CD1c-positive myeloid dendritic cell (primary cell): Measurements from ENCODE around the gene IGFBP1.
A peak's percentile ranks its signal among the peaks of the same experiment; 100 is the strongest.

Experiments
- DNase-seq: peaks from one replicate; pipeline ENCODE4 v3.0.0-alpha.2; 2016; ENCODE audit errors: extremely low spot score

Gene IGFBP1

GRCh38 chr7:45902820-45903219 lies 14.5 kb downstream of the IGFBP1 start:
- no peak for DNase-seq

GRCh38 chr7:45909561-45909960 lies 21.3 kb downstream of the IGFBP1 start:
- DNase-seq: no peak

GRCh38 chr7:45910855-45911254 lies 22.6 kb downstream of the IGFBP1 start:
- DNase-seq: no peak

GRCh38 chr7:45911311-45911710 lies 23.0 kb downstream of the IGFBP1 start:
- no peak for DNase-seq

- no peak for DNase-seq
These were observed 24.7 kb downstream of the IGFBP1 start for GRCh38 chr7:45912972-45913371.

GRCh38 chr7:45914911-45915310 lies 26.6 kb downstream of the IGFBP1 start:
- no peak for DNase-seq

GRCh38 chr7:45915606-45916005 lies 27.3 kb downstream of the IGFBP1 start:
- no peak for DNase-seq

GRCh38 chr7:45917064-45917463 lies 28.8 kb downstream of the IGFBP1 start:
- no peak for DNase-seq

- peak; percentile 69 for DNase-seq
These were observed 29.4 kb downstream of the IGFBP1 start for GRCh38 chr7:45917658-45918057.

GRCh38 chr7:45918556-45918955 lies 30.3 kb downstream of the IGFBP1 start:
- DNase-seq: no peak

GRCh38 chr7:45919231-45919784 lies 31.0 kb downstream of the IGFBP1 start:
- DNase-seq: no peak

- no peak for DNase-seq
These were observed 31.7 kb downstream of the IGFBP1 start for GRCh38 chr7:45919993-45920459.

- DNase-seq: peak; percentile 9
These were observed 32.5 kb downstream of the IGFBP1 start, which contains the start of gene IGFBP3 for GRCh38 chr7:45920502-45921380. TSS of gene IGFBP3 (minus strand) at chr7:45921272. CDS start at chr7:45921140, 132 bp downstream.

- no peak for DNase-seq
These were observed 33.1 kb downstream of the IGFBP1 start for GRCh38 chr7:45921381-45921698.

- DNase-seq: no peak
These were observed 33.6 kb downstream of the IGFBP1 start for GRCh38 chr7:45921699-45922519.

GRCh38 chr7:45922810-45923209 lies 34.5 kb downstream of the IGFBP1 start:
- no peak for DNase-seq

GRCh38 chr7:45923290-45923689 lies 35.0 kb downstream of the IGFBP1 start:
- peak; percentile 38 for DNase-seq

- DNase-seq: no peak
These were observed 35.5 kb downstream of the IGFBP1 start for GRCh38 chr7:45923818-45924217.

- no peak for DNase-seq
These were observed 36.0 kb downstream of the IGFBP1 start for GRCh38 chr7:45924283-45924682.

- DNase-seq: no peak
These were observed 39.4 kb downstream of the IGFBP1 start for GRCh38 chr7:45927721-45928120.

- DNase-seq: no peak
These were observed 42.7 kb downstream of the IGFBP1 start for GRCh38 chr7:45930967-45931366.

- DNase-seq: peak; percentile 9
These were observed 49.0 kb downstream of the IGFBP1 start for GRCh38 chr7:45937301-45937700.
